SK-N-SH treated with all-trans-retinoic acid at 6 μM for 48 hours (cell line): Measurements from ENCODE around the gene CHTF18.

ENCODE experiments used
- ATAC-seq: fragments of 200-7000 bp; cut with Tn5 transposase; 3 replicates; pipeline ENCODE4 v1.9.1; 2020; ENCODE audit warnings: mild to moderate bottlenecking, moderate library complexity
- ARNTL ChIP-seq: fragments of 450-650 bp; formaldehyde crosslinking; IDR thresholded peaks from 2 replicates; pipeline ENCODE4 v1.5.0; 2020; ENCODE audit warnings: low read depth, mild to moderate bottlenecking, moderate library complexity, borderline replicate concordance
- BACH2 ChIP-seq: fragments of 250-450 bp; sonication (Bioruptor Pico); IDR thresholded peaks from 2 replicates; pipeline ENCODE4 v1.9.0; 2021; ENCODE audit warnings: mild to moderate bottlenecking, borderline replicate concordance
- CSDC2 ChIP-seq: fragments of 250-450 bp; sonication (Bioruptor Pico); IDR thresholded peaks from 2 replicates; pipeline ENCODE4 v1.5.0; 2020; ENCODE audit warnings: mild to moderate bottlenecking, moderate library complexity
- ESRRG ChIP-seq: fragments of 250-450 bp; sonication (Bioruptor Pico); IDR thresholded peaks from 2 replicates; pipeline ENCODE4 v1.6.1; 2021; ENCODE audit warnings: mild to moderate bottlenecking
- GLIS3 ChIP-seq: fragments of 250-450 bp; sonication (Bioruptor Pico); IDR thresholded peaks from 2 replicates; pipeline ENCODE4 v1.5.0; 2020; ENCODE audit warnings: mild to moderate bottlenecking, moderate library complexity
- ISL1 ChIP-seq: fragments of 250-450 bp; sonication (Bioruptor Pico); IDR thresholded peaks from 2 replicates; pipeline ENCODE4 v2.1.2; 2022; ENCODE audit warnings: mild to moderate bottlenecking, moderate library complexity
- OSR1 ChIP-seq: fragments of 250-450 bp; sonication (Bioruptor Pico); IDR thresholded peaks from 2 replicates; pipeline ENCODE4 v1.8.0; 2022; ENCODE audit warnings: moderate library complexity, mild to moderate bottlenecking, inconsistent platforms
- PPARA ChIP-seq: fragments of 250-450 bp; sonication (Bioruptor Pico); IDR thresholded peaks from 2 replicates; pipeline ENCODE4 v1.5.0; 2020; ENCODE audit warnings: mild to moderate bottlenecking, borderline replicate concordance
- SNAI2 ChIP-seq: fragments of 250-450 bp; sonication (Bioruptor Pico); IDR thresholded peaks from 2 replicates; pipeline ENCODE4 v1.5.0; 2020; ENCODE audit warnings: mild to moderate bottlenecking, moderate library complexity
- TCF4 ChIP-seq: fragments of 250-450 bp; sonication (Bioruptor Pico); IDR thresholded peaks from 2 replicates; pipeline ENCODE4 v1.8.0; 2021; ENCODE audit warnings: mild to moderate bottlenecking, moderate library complexity, borderline replicate concordance
- TOX ChIP-seq: fragments of 250-450 bp; sonication (Bioruptor Pico); IDR thresholded peaks from 2 replicates; pipeline ENCODE4 v1.8.0; 2021; ENCODE audit warnings: mild to moderate bottlenecking, moderate library complexity, borderline replicate concordance
- ZC3H10 ChIP-seq: fragments of 250-450 bp; sonication (Bioruptor Pico); IDR thresholded peaks from 2 replicates; pipeline ENCODE4 v1.5.1; 2021; ENCODE audit warnings: mild to moderate bottlenecking, moderate library complexity
- ZFP3 ChIP-seq: fragments of 250-450 bp; sonication (Bioruptor Pico); IDR thresholded peaks from 2 replicates; pipeline ENCODE4 v1.5.0; 2020; ENCODE audit warnings: mild to moderate bottlenecking, moderate library complexity
- ZFP30 ChIP-seq: fragments of 450-650 bp; formaldehyde crosslinking; IDR thresholded peaks from 2 replicates; pipeline ENCODE4 v1.5.0; 2022; ENCODE audit warnings: mild to moderate bottlenecking, moderate library complexity
- ZNF565 ChIP-seq: fragments of 450-650 bp; formaldehyde crosslinking; conservative IDR thresholded peaks from 2 replicates; pipeline ENCODE4 v1.5.0; 2020; ENCODE audit warnings: low read depth, mild to moderate bottlenecking, moderate library complexity
- ZNF70 ChIP-seq: fragments of 450-650 bp; formaldehyde crosslinking; IDR thresholded peaks from 2 replicates; pipeline ENCODE4 v1.5.0; 2020; ENCODE audit warnings: mild to moderate bottlenecking, moderate library complexity
- ZNF8 ChIP-seq: fragments of 450-650 bp; formaldehyde crosslinking; IDR thresholded peaks from 2 replicates; pipeline ENCODE4 v1.5.0; 2020; ENCODE audit warnings: mild to moderate bottlenecking, moderate library complexity
- TF ChIP-seq, protein P1 (sequence below): fragments of 250-450 bp; sonication (Bioruptor Pico); IDR thresholded peaks from 2 replicates; pipeline ENCODE4 v1.8.0; 2021; ENCODE audit warnings: low read depth, mild to moderate bottlenecking, moderate library complexity, borderline replicate concordance
- TF ChIP-seq, protein P2 (sequence below): fragments of 250-450 bp; sonication (Bioruptor Pico); IDR thresholded peaks from 2 replicates; pipeline ENCODE4 v1.8.0; 2020; ENCODE audit warnings: mild to moderate bottlenecking, moderate library complexity, borderline replicate concordance
- TF ChIP-seq, protein P3 (sequence below): fragments of 250-450 bp; sonication (Bioruptor Pico); IDR thresholded peaks from 2 replicates; pipeline ENCODE4 v1.5.0; 2020; ENCODE audit warnings: mild to moderate bottlenecking, moderate library complexity
- TF ChIP-seq, protein P4 (sequence below): fragments of 250-450 bp; sonication (Bioruptor Pico); IDR thresholded peaks from 2 replicates; pipeline ENCODE4 v1.5.1; 2020; ENCODE audit warnings: low read depth, mild to moderate bottlenecking, moderate library complexity

The CHTF18 gene

DNA sequence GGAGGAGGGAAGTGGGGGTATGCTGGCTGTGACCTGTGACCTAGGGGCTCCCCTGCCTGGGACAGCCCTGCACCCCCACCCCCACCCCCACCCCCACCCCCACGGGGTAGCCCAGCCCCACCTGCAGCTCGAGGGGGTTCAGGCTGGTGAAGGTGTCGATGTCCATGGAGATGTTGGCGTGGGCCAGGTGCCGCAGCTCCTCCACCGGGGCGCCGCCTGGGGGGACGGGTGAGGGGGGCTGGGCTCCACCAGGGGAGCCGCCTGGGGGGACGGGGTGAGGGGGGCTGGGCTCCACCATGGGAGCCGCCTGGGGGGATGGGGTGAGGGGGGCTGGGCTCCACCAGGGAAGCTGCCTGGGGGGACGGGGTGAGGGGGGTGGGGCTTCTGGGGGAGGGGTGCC is 18.0 kb upstream of the CHTF18 start:
- TF ChIP-seq ISL1 (CRISPR knock-in tag), result no peak
- TF ChIP-seq, protein P1, sequence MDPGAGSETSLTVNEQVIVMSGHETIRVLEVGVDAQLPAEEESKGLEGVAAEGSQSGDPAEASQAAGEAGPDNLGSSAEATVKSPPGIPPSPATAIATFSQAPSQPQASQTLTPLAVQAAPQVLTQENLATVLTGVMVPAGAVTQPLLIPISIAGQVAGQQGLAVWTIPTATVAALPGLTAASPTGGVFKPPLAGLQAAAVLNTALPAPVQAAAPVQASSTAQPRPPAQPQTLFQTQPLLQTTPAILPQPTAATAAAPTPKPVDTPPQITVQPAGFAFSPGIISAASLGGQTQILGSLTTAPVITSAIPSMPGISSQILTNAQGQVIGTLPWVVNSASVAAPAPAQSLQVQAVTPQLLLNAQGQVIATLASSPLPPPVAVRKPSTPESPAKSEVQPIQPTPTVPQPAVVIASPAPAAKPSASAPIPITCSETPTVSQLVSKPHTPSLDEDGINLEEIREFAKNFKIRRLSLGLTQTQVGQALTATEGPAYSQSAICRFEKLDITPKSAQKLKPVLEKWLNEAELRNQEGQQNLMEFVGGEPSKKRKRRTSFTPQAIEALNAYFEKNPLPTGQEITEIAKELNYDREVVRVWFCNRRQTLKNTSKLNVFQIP (CRISPR knock-in tag), result no peak
- TF ChIP-seq, all 23 proteins: peak for 0
- ATAC-seq, result no peak

DNA sequence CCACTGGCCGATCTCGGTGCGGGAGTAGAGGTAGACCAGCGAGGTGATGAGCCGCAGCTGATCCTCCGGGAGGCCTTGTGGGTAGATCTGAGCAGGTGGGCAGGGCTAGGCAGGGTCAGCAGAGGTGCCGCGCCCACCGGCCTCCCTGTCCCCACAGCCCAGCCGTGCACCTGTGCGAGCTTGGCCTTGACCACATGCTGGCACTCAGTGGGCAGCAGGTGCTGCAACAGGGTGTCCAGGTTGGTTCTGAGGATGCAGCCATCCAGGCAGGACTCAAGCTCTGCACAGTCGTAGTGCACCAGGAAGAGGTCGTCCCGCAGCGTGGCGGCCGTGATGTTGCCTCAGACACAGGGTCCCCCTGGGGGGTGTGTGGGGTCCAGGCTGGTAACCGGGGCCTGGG is 15.5 kb upstream of the CHTF18 start:
- no peak for ATAC-seq
- TF ChIP-seq ZFP30 (CRISPR knock-in tag) (no peak), SNAI2 (CRISPR knock-in tag) (no peak), CSDC2 (no peak)

DNA sequence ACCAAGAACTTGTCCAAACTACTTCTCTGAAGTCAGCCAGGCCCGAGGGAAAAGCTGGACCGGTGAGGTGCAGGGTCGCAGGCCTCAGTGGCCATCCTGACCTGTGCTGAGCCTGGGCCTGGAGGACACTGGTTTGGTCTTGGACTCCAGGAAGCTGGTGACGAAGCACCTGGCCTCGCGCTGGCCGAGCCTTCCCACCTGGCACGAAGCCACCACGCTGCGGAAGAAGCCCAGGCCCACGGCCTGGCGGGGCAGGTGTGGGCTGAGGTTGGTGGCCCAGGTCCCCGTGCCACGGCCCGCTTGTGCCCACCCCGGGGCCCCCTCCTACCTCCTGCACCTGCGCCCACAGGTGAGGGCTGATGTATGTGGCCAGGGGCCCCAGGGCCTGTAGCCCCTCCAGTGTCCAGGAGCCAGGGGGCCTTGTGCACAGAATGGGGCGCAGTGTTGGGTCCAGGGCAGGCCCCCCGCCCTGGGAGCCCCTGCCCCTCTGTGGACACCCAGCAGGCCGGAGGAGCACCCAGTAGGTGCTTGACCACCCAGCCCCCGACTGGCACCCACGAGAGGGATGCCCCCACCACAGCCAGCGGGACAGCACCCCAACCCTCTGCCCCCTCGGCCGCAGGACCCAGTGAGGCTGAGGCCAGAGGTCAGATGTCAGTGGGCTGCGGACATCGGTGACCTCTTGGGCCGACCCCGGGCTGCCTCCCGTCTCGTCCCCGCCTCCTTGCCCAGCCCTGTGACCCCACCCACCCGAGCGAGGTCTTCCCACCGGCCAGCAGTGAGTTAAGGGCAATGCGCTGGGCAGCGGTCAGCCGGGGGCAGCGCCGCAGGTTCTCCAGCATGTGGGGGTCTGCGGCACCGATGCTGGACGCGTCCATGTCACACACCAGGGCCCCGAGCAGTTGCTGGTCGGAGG is 14.1 kb upstream of the CHTF18 start:
- TF ChIP-seq BACH2 (CRISPR knock-in tag) (no peak), ZFP3 (CRISPR knock-in tag) (no peak), ARNTL (CRISPR knock-in tag) (no peak), ISL1 (CRISPR knock-in tag) (no peak), GLIS3 (CRISPR knock-in tag) (no peak), ZNF70 (CRISPR knock-in tag) (no peak), PPARA (CRISPR knock-in tag) (no peak), ESRRG (no peak), ZFP30 (CRISPR knock-in tag) (no peak), TCF4 (no peak), ZNF8 (no peak), TOX (no peak), SNAI2 (CRISPR knock-in tag) (no peak), ZNF565 (no peak), OSR1 (CRISPR knock-in tag) (no peak), ZC3H10 (CRISPR knock-in tag) (no peak)
- TF ChIP-seq, protein P2, sequence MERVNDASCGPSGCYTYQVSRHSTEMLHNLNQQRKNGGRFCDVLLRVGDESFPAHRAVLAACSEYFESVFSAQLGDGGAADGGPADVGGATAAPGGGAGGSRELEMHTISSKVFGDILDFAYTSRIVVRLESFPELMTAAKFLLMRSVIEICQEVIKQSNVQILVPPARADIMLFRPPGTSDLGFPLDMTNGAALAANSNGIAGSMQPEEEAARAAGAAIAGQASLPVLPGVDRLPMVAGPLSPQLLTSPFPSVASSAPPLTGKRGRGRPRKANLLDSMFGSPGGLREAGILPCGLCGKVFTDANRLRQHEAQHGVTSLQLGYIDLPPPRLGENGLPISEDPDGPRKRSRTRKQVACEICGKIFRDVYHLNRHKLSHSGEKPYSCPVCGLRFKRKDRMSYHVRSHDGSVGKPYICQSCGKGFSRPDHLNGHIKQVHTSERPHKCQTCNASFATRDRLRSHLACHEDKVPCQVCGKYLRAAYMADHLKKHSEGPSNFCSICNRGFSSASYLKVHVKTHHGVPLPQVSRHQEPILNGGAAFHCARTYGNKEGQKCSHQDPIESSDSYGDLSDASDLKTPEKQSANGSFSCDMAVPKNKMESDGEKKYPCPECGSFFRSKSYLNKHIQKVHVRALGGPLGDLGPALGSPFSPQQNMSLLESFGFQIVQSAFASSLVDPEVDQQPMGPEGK (CRISPR knock-in tag), result no peak
- TF ChIP-seq, protein P3, sequence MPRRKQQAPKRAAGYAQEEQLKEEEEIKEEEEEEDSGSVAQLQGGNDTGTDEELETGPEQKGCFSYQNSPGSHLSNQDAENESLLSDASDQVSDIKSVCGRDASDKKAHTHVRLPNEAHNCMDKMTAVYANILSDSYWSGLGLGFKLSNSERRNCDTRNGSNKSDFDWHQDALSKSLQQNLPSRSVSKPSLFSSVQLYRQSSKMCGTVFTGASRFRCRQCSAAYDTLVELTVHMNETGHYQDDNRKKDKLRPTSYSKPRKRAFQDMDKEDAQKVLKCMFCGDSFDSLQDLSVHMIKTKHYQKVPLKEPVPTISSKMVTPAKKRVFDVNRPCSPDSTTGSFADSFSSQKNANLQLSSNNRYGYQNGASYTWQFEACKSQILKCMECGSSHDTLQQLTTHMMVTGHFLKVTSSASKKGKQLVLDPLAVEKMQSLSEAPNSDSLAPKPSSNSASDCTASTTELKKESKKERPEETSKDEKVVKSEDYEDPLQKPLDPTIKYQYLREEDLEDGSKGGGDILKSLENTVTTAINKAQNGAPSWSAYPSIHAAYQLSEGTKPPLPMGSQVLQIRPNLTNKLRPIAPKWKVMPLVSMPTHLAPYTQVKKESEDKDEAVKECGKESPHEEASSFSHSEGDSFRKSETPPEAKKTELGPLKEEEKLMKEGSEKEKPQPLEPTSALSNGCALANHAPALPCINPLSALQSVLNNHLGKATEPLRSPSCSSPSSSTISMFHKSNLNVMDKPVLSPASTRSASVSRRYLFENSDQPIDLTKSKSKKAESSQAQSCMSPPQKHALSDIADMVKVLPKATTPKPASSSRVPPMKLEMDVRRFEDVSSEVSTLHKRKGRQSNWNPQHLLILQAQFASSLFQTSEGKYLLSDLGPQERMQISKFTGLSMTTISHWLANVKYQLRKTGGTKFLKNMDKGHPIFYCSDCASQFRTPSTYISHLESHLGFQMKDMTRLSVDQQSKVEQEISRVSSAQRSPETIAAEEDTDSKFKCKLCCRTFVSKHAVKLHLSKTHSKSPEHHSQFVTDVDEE (CRISPR knock-in tag), result no peak
- TF ChIP-seq, protein P1 (CRISPR knock-in tag), result no peak
- TF ChIP-seq, protein P4, sequence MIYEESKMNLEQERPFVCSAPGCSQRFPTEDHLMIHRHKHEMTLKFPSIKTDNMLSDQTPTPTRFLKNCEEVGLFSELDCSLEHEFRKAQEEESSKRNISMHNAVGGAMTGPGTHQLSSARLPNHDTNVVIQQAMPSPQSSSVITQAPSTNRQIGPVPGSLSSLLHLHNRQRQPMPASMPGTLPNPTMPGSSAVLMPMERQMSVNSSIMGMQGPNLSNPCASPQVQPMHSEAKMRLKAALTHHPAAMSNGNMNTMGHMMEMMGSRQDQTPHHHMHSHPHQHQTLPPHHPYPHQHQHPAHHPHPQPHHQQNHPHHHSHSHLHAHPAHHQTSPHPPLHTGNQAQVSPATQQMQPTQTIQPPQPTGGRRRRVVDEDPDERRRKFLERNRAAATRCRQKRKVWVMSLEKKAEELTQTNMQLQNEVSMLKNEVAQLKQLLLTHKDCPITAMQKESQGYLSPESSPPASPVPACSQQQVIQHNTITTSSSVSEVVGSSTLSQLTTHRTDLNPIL (CRISPR knock-in tag), result no peak
- no peak for ATAC-seq
